Measurements from ENCODE around the gene SORCS2.
"Not testable (repeated sequence)": the region's sequence is repeated elsewhere in the genome, so short reads cannot be mapped to it uniquely, and the experiment has no call there.

The SORCS2 gene

GRCh38 chr4:7158081-7158750 is 34.1 kb upstream of the SORCS2 start:
- in situ Hi-C loops (cut with HindIII; ENCODE audit: low pct_ligation_motif_present, low pct_unique_long_range_greater_than_20kb, low sequenced_read_pairs) = no loop called here
- DNase-seq = no peak

GRCh38 chr4:7158991-7159390 is 33.3 kb upstream of the SORCS2 start:
- in situ Hi-C loops (cut with HindIII; ENCODE audit: low pct_ligation_motif_present, low pct_unique_long_range_greater_than_20kb, low sequenced_read_pairs) = no loop called here
- DNase-seq = no peak

GRCh38 chr4:7159923-7160322 is 32.4 kb upstream of the SORCS2 start:
- no peak for DNase-seq
- in situ Hi-C loops (cut with HindIII; ENCODE audit: low pct_ligation_motif_present, low pct_unique_long_range_greater_than_20kb, low sequenced_read_pairs) = no loop called here

- no peak for DNase-seq
- in situ Hi-C loops (cut with HindIII; ENCODE audit: low pct_ligation_motif_present, low pct_unique_long_range_greater_than_20kb, low sequenced_read_pairs) = no loop called here
Measured at GRCh38 chr4:7160439-7160838, 31.9 kb upstream of the SORCS2 start.

- in situ Hi-C loops (cut with HindIII; ENCODE audit: low pct_ligation_motif_present, low pct_unique_long_range_greater_than_20kb, low sequenced_read_pairs) = no loop called here
- no peak for DNase-seq
Measured at GRCh38 chr4:7160951-7161440, 31.3 kb upstream of the SORCS2 start.

GRCh38 chr4:7161721-7162214 is 30.6 kb upstream of the SORCS2 start:
- in situ Hi-C loops (cut with HindIII; ENCODE audit: low pct_ligation_motif_present, low pct_unique_long_range_greater_than_20kb, low sequenced_read_pairs) = no loop called here
- DNase-seq = no peak

GRCh38 chr4:7165056-7165873 is 27.1 kb upstream of the SORCS2 start:
- in situ Hi-C loops (cut with HindIII; ENCODE audit: low pct_ligation_motif_present, low pct_unique_long_range_greater_than_20kb, low sequenced_read_pairs); DNase-seq: not testable (repeated sequence)

- in situ Hi-C loops (cut with HindIII; ENCODE audit: low pct_ligation_motif_present, low pct_unique_long_range_greater_than_20kb, low sequenced_read_pairs) = no loop called here
- DNase-seq = no peak
Measured at GRCh38 chr4:7165874-7166201, 26.5 kb upstream of the SORCS2 start.

GRCh38 chr4:7166237-7166636 is 26.1 kb upstream of the SORCS2 start:
- in situ Hi-C loops (cut with HindIII; ENCODE audit: low pct_ligation_motif_present, low pct_unique_long_range_greater_than_20kb, low sequenced_read_pairs) = no loop called here
- no peak for DNase-seq

GRCh38 chr4:7166981-7167700 is 25.2 kb upstream of the SORCS2 start:
- DNase-seq = no peak
- in situ Hi-C loops (cut with HindIII; ENCODE audit: low pct_ligation_motif_present, low pct_unique_long_range_greater_than_20kb, low sequenced_read_pairs) = no loop called here

- in situ Hi-C loops (cut with HindIII; ENCODE audit: low pct_ligation_motif_present, low pct_unique_long_range_greater_than_20kb, low sequenced_read_pairs) = no loop called here
- no peak for DNase-seq
Measured at GRCh38 chr4:7167706-7168105, 24.6 kb upstream of the SORCS2 start.

- DNase-seq = no peak
- in situ Hi-C loops (cut with HindIII; ENCODE audit: low pct_ligation_motif_present, low pct_unique_long_range_greater_than_20kb, low sequenced_read_pairs) = no loop called here
Measured at GRCh38 chr4:7168106-7168505, 24.2 kb upstream of the SORCS2 start.

GRCh38 chr4:7169134-7169533 is 23.2 kb upstream of the SORCS2 start:
- in situ Hi-C loops (cut with HindIII; ENCODE audit: low pct_ligation_motif_present, low pct_unique_long_range_greater_than_20kb, low sequenced_read_pairs) = no loop called here
- DNase-seq = no peak

GRCh38 chr4:7170012-7170411 is 22.3 kb upstream of the SORCS2 start:
- no peak for DNase-seq
- in situ Hi-C loops (cut with HindIII; ENCODE audit: low pct_ligation_motif_present, low pct_unique_long_range_greater_than_20kb, low sequenced_read_pairs) = no loop called here

- no peak for DNase-seq
- in situ Hi-C loops (cut with HindIII; ENCODE audit: low pct_ligation_motif_present, low pct_unique_long_range_greater_than_20kb, low sequenced_read_pairs) = no loop called here
Measured at GRCh38 chr4:7171191-7171900, 21.0 kb upstream of the SORCS2 start.

- DNase-seq = no peak
- in situ Hi-C loops (cut with HindIII; ENCODE audit: low pct_ligation_motif_present, low pct_unique_long_range_greater_than_20kb, low sequenced_read_pairs) = no loop called here
Measured at GRCh38 chr4:7172508-7172907, 19.8 kb upstream of the SORCS2 start.

GRCh38 chr4:7172946-7173345 is 19.4 kb upstream of the SORCS2 start:
- in situ Hi-C loops (cut with HindIII; ENCODE audit: low pct_ligation_motif_present, low pct_unique_long_range_greater_than_20kb, low sequenced_read_pairs) = no loop called here
- no peak for DNase-seq

- in situ Hi-C loops (cut with HindIII; ENCODE audit: low pct_ligation_motif_present, low pct_unique_long_range_greater_than_20kb, low sequenced_read_pairs) = no loop called here
- no peak for DNase-seq
Measured at GRCh38 chr4:7173841-7174449, 18.4 kb upstream of the SORCS2 start.

Measured in ACHN (cell line).